ENCODE results near the gene PUS7.
"Not testable (repeated sequence)": the region's sequence is repeated elsewhere in the genome, so short reads cannot be mapped to it uniquely, and the experiment has no call there.

The PUS7 gene, protein sequence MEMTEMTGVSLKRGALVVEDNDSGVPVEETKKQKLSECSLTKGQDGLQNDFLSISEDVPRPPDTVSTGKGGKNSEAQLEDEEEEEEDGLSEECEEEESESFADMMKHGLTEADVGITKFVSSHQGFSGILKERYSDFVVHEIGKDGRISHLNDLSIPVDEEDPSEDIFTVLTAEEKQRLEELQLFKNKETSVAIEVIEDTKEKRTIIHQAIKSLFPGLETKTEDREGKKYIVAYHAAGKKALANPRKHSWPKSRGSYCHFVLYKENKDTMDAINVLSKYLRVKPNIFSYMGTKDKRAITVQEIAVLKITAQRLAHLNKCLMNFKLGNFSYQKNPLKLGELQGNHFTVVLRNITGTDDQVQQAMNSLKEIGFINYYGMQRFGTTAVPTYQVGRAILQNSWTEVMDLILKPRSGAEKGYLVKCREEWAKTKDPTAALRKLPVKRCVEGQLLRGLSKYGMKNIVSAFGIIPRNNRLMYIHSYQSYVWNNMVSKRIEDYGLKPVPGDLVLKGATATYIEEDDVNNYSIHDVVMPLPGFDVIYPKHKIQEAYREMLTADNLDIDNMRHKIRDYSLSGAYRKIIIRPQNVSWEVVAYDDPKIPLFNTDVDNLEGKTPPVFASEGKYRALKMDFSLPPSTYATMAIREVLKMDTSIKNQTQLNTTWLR

DNA sequence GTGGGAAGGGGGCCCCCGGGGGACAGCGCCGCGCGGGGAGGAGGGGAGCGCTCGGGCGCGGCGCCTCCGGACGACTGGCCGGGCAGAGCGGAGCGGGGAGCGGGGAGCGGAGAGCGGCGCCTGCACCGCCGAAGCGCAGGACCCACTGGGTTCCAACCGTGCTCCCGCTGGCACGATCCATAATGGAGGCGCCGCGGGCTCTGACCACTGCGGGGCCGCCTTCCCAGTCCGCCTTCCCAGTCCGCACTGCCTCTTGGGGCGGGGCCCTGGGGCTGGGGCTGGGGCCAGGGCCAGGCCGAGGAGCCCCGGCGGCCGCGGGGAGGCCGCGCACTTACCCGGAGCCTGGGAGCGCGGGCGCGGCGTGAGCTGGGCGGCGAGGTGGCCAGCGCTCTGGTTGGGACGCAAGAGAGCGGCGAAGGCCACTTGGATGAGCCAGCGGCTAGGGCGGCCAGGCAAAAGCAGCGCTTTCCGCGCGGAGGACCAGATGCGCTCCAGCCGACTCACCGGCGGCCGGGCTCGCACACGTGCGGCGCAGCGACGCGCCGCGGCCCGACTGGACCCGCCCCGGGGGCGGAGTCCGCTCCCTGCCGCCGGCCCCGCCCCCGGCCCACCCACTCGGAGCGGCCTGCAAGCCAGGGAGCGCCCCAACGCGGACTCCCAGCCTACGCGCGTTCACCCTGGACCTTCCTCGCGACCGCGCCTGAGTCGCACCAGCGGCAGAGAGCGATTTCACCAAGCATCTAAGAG is at the start of gene PUS7:
Gene PUS7, minus strand, starts transcription at position 555 of the 747 bp plus-strand sequence. CDS start 13,759 bp downstream, outside the sequence.
- peak; percentile 64 for DNase-seq (ENCODE audit: low read depth)

DNA sequence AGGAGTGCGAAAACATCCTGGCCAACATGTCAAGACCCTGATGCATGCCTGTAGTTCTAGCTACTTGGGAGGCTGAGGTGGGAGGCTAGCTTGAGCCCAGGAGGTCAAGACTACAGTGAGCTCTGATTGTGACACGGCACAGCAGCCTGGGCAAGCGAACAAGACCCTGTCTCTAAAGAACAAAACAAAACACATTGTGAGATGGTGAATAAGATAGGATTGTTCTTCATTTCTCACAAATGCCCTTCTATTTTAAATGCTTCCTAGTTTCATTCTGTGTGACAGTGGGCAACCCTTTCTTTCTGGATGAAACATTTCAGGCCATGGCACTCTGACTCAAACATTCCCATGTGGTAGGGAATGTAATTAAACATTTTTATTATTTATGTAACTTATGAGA is 45.8 kb upstream of the PUS7 start:
- H3K4me3 ChIP-seq (ENCODE audit: low read depth, low read length) = no peak overlapping the region
- DNase-seq (ENCODE audit: low read depth) = no peak

More for the DNA sequence above, at the start of gene PUS7:
- H3K4me3 ChIP-seq (ENCODE audit: low read depth, low read length) = peak within 1 kb of the TSS; percentile 89

DNA sequence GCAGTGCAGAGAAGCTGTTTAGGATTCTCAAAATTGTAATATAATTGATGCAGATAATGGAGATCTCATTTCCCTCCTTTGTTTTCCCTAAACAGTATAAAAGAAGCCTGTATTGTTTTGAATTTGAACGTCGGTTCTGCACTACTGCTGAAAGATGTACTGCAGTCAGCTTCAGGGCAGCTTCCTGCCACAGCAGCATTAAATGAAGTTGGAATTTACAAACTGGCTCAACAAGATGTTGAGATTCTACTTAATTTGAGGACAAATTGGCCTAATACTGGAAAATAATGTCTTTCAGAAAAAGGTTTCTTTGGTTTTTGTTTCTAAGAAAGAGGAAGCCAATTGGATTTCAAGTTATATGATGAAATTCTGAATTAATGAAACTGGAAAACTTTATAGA is 45.0 kb upstream of the PUS7 start:
- H3K4me3 ChIP-seq (ENCODE audit: low read depth, low read length) = no peak overlapping the region
- no peak for DNase-seq (ENCODE audit: low read depth)

DNA sequence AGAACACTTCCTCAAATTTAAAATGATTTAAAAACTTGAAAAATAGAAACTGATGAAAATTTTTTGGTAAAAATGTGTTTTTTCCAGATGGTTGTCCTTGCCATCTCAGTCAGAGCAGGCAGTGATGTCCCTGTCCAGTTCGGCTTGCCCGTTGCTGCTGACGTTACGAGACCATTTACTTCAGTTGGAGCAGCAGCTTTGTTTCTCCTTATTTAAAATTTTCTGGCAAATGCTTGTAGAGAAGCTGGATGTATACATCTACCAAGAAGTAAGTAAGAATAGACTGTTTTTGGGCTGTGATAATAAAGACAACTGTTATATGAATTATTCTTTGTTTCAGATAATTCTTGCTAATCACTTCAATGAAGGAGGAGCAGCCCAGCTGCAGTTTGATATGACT is 43.1 kb upstream of the PUS7 start:
- no peak overlapping the region for H3K4me3 ChIP-seq (ENCODE audit: low read depth, low read length)

DNA sequence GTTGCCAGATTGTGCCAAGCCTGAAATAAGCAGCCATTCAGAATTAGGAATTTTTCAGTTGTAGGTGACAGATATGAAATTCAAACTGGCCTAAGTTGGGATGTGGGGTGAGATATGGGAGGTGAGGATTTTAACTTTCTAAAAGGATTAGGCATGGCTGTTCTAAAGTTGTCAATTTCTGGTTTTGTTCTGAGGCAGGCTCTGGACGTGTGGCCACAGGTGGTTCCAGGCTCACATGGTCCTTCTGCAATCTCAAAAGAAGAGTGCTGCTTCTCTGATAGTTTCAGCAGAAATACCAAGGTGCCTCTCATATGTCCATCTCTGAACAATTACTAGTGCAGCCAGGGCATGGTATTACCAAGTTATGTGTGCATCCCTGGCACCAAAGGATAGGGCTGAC is 37.9 kb upstream of the PUS7 start:
- no peak overlapping the region for H3K4me3 ChIP-seq (ENCODE audit: low read depth, low read length)
- no peak for DNase-seq (ENCODE audit: low read depth)

More for the DNA sequence above, 43.1 kb upstream of the PUS7 start:
- DNase-seq (ENCODE audit: low read depth) = no peak

DNA sequence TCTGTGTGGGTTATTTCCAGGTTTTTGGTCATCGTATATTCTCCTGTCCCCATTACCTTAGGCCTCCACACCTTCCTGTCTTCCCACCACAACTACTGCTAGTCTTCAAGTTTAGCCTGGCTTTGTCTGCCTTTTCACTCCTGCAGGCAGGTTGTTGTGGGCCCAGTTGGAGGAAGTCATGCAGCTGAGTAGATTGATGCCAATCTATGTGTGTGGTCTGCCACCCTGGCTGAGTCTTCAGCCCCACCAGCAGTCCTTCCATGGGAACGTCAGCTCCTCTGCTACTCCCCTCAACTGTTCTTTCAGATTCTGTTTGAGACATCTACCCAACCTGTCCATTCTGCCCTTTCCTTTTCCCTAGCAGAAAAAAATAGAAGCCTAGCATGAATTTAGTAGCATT is 16.3 kb upstream of the PUS7 start:
- H3K4me3 ChIP-seq (ENCODE audit: low read depth, low read length) = no peak overlapping the region
- DNase-seq (ENCODE audit: low read depth) = no peak

DNA sequence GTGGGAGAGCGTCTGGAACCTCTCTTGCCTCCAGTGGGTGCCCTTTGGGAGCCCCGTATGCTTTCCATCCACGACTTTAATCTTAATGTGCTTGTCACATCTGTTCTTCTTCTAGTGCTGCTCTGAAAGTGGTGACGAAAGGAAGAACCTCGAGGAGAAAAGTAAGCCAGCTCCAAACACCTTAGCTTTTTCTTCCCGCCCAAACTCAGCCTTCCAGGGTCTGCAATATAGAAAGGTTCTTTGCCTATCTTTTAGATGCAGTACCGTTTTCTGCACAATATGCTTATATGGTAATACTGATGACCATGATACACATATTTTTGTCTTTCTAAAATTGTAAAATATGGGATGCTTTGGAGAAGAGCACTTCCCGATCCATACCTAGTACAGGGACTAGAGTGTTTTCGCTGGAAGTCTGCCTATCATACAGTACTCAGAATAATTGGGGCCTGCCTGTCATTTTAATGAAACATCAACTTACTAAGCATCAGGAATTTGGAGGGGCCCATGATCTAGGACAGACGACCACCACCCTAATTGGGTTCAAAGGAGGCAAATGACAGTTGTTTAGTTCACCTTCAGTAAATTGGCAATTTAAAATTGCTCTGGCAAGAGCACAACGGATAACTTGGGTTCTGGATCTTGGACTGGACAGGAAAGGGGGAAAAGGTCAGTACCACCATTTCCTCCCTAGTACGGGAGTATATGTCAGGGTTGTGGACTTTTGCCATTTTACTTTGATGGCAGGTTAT is 10.8 kb upstream of the PUS7 start:
- no peak for DNase-seq (ENCODE audit: low read depth)
- H3K4me3 ChIP-seq (ENCODE audit: low read depth, low read length) = peak overlapping the region; percentile 100

DNA sequence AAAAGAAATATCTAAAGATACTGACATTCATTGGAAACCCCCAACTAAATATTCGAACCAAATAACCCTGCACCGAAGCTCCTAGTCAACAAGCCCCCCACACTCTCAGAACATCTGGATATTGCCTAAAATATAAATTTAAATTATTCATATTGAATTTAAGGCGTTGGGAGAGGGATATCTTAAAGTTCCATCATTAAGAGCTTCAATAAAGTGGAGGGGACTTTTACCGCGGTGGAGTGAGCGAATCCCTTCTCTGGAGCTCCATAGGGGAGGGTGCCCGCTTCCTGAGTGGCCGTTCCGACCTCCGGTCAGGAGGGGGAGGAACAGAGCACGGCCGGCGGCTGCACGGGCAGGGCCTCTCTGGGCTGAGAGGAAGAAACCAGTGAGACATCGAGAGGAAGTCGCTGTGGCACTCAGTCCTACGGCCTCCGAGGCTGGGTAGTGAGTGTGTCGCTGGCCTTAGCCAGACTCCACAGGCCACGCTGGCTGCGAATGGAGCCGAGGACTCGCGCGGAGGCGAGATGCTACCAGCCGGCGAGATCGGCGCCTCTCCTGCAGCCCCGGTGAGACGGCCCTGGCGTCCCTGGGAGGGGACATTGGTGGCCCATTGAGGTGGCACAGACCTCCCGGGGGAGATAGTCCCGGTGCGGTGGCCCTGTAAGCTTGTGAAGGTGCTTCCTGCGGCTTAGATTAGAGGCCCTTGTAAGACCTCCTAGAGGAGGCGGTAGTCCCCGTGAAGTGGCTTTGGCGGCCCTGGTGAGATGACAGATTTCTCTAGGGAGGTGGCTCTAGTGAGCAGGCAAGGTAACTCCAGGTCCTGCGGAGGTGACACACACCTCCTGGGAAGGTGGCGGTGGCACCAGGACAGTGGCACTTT is 10.0 kb upstream of the PUS7 start, which contains the start of gene RINT1:
Gene RINT1, plus strand, starts transcription at position 410 of the 880 bp plus-strand sequence. Its CDS starts 115 bp downstream, at position 525.
- DNase-seq (ENCODE audit: low read depth) = peak; percentile 69
- peak within 1 kb of the TSS; percentile 100 for H3K4me3 ChIP-seq (ENCODE audit: low read depth, low read length)

DNA sequence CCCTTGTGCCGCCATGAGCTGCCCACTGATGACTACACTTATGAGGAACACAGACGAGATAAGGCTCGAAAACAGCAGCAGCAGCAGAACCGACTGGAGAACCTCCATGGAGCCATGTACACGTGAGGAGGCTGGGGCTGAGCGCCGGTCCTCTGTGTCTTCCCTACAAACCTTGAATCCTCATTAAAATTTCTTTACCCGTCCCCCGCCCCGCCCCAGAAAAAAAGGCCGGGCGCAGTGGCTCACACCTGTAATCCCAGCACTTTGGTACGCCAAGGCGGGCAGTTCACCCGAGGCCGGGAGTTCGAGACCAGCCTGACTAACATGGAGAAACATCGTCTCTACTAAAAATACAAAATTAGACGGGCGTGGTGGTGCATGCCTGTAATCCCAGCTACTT is 8.5 kb upstream of the PUS7 start:
- DNase-seq (ENCODE audit: low read depth) = no peak
- H3K4me3 ChIP-seq (ENCODE audit: low read depth, low read length) = no peak overlapping the region

DNA sequence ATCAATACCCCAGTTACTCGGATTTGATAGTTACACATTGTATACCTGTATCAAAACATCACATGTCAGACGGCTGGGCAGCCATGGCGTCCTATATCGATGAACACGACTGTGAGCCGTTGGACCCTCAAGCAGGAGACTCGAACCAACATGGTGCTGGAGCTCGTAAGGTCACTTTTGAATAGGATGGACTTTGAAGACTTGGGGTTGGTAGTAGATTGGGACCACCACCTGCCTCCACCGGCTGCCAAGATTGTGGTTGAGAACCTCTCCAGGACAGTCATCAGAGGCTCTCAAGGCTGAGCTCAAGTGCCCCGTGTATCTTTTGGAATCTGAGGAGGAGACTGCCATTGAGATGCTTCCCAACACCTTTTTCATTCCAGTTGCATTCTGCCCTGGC is 8.1 kb upstream of the PUS7 start:
- no peak overlapping the region for H3K4me3 ChIP-seq (ENCODE audit: low read depth, low read length)

DNA sequence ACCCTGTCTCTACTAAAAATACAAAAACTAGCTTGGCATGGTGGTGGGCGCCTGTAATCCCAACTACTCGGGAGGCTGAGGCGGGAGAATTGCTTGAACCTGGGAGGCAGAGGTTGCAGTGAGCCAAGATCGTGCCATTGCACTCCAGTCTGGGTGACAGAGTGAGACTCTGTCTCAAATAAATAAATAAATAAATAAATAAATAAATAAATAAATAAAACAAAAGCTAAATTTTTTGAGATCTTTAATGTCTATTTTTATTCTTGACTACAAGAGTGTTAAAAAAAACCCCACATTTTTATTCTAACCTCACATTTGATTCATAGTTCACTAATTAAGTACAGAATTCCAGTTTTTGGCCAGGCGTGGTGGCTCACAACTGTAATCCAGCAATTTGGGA is 5.7 kb upstream of the PUS7 start:
- DNase-seq (ENCODE audit: low read depth); H3K4me3 ChIP-seq (ENCODE audit: low read depth, low read length): not testable (repeated sequence)

More for the DNA sequence above, 8.1 kb upstream of the PUS7 start:
- no peak for DNase-seq (ENCODE audit: low read depth)

DNA sequence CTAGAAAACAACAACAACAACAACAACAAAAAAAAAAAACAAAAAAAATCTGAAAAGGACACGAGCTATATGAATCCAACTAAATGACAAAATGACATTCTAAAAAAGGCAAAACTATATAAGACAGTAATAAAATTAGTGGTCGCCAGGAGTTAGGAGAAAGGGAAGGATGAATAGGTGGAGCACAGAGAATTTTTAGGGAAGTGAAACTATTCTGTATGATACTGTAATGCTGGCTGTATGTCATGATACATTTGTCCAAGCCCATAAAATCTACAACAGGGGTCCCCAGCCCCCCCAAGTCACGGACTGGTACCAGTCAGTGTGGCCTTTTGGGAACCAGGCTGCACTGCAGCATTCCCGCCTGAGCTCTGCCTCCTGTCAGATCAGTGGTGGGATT is 2.8 kb upstream of the PUS7 start:
- H3K4me3 ChIP-seq (ENCODE audit: low read depth, low read length) = no peak overlapping the region
- no peak for DNase-seq (ENCODE audit: low read depth)

DNA sequence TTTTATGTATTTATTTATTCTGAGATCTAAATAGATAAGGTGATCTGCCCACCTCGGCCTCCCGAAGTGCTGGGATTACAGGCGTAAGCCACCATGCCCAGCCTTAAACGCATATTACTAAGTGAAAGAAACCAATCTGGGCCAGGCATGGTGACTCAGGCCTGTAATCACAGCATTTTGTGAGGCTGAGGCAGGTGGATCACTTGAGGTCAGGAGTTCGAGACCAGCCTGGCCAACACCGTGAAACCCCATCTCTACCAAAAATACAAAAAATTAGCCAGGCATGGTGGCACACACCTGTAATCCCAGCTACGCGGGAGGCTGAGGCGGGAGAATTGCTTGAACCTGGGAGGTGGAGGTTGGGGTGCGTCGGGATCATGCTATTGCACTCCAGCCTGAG is 2.4 kb upstream of the PUS7 start:
- DNase-seq (ENCODE audit: low read depth); H3K4me3 ChIP-seq (ENCODE audit: low read depth, low read length): not testable (repeated sequence)

DNA sequence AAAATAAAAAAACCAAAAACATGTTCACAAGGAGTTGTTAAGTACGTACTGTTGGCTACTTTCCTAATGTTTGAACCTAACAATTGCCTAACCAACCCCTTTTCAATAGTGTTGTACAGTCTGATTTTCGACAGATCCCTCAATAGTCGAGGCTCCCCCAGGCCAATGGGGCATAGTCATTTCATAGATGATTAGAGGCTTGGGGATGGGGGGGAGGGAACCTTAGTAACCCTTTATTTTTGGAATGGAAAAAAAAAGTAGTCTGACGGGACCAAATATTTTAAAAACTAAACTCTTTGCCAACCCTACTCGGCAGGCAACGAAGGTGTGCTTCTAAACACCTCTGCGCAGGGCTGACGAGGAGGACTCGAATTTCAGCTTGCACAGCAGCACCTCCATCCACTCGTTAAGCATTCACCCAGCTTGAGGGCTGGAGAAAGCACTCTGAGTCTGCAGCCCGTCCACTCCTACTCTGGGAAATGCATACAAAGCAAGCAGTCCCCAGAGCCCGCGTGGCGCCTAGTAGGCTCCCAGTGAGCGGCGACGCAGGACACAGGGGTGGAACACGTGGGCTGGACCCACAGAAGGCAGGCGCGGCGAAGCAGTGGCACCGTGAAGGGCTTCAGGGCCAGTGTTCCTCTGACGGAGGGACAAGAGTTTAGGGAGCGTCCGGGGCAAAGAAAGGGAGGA is 899 bp downstream of the PUS7 start:
- DNase-seq (ENCODE audit: low read depth) = peak; percentile 4

DNA sequence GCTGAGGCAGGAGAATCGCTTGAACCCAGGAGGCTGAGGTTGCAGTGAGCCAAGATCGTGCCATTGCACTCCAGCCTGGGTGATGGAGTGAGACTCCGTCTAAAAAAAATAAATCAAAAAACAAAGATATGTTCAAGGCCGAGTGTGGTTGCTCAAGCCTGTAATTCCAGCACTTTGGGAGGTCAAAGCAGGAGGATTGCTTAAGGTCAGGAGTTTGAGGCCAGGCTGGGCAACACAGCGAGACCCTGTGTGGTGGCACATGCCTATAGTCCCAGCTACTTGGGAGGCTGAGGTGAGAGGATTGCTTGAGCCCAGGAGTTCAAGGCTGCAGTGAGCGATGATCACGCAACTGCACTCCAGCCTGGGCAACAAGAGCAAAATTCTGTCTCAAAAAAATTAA is 1.5 kb downstream of the PUS7 start:
- H3K4me3 ChIP-seq (ENCODE audit: low read depth, low read length) = peak overlapping the region; percentile 89
- DNase-seq (ENCODE audit: low read depth) = not testable (repeated sequence)

More for the DNA sequence above, 899 bp downstream of the PUS7 start:
- H3K4me3 ChIP-seq (ENCODE audit: low read depth, low read length) = peak overlapping the region; percentile 89

DNA sequence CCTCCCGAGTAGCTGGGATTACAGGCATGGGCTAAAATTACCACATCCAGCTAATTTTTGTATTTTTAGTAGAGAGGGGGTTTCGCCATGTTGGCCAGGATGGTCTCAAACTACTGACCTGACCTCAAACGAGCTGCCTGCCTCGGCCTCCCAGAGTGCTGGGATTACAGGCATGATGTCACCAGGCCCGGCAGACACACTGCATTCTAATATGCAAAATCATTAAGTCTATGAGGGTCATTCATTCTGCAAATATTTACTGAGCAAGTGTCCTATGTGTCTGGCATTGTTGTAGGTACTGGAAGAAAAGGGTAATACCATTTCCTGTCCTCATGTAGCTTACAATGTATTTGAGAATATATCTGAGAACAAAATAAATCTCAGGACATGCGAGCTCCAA is 2.7 kb downstream of the PUS7 start:
- no peak overlapping the region for H3K4me3 ChIP-seq (ENCODE audit: low read depth, low read length)
- DNase-seq (ENCODE audit: low read depth) = no peak

DNA sequence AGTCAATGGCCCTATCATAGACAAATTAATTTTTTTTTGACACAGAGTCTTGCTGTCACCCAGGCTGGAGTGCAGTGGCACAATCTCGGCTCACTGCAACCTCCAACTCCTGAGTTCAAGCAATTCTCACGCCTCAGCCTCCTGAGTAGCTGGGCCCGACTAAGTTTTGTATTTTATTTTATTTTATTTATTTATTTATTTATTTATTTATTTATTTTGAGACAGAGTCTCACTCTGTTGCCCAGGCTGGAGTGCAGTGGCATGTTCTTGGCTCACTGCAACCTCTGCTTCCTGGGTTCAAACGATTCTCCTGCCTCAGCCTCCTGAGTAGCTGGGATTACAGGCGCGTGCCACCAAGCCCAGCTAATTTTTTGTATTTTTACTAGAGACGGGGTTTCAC is 6.5 kb downstream of the PUS7 start:
- not testable (repeated sequence) for DNase-seq (ENCODE audit: low read depth); H3K4me3 ChIP-seq (ENCODE audit: low read depth, low read length)

Data from skeletal muscle cell (primary cell).